Right hindlimb (tissue), 1 donor: Measurements from ENCODE around the gene COG1.

Experiments used
- DNase-seq: peaks from one replicate; pipeline ENCODE4 v3.0.0-alpha.2; 2018

Gene COG1

DNA sequence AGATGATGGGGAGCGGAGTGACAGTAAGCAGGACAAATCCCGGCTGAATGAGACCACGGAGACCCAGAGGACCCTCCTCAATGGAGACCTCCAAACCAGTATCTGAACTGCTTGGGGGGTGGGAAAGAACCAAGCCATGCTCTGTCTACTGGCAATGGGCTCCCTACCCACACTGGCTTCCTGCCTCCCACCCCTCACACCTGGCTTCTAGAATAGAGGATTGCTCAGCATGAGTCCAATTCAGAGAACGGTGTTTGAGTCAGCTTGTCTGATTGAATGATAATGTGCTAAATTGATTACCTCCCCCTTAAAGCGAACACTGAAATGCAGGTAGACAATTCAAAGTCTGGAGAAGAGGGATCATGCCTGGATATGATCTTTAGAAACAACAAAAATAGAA, 22.5 kb upstream of the COG1 start:
- DNase-seq, result no peak

DNA sequence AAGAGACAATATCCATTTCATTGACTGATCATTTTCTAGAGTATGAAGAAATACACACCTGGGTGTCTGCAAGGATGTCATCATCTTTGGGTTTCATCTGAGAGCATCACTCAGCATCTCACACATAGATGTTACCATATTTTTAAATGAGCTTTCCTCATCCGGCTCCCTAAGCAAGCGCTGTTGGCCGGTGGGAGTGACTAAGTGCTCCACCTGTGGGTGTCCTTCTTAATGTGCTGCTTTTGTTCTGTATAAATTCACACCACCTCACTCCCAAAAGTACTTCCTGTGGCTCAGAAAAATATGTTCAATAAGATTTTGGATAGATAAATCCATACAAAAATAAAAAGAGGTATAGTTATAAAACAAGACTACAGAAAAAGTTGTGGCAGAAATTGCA, 20.6 kb upstream of the COG1 start:
- no peak for DNase-seq

DNA sequence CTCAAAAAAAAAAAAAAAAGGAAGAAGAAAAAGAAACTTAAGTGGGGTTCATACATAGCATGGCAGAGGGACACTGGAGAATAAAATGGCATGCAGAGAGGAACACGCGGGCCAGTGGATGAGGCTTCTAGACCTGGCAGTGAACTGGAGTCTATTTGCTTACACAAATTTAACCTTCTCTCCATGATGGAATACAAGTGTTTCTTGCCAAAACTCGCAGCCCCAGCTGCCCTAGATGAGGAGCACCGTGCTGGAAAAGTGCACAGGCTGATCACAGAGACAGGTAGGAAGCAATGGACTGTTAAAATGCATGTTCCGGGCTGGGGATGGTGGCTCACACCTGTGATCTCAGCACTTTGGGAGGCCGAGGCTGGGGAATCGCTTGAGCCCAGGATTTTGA, 18.7 kb upstream of the COG1 start:
- no peak for DNase-seq

DNA sequence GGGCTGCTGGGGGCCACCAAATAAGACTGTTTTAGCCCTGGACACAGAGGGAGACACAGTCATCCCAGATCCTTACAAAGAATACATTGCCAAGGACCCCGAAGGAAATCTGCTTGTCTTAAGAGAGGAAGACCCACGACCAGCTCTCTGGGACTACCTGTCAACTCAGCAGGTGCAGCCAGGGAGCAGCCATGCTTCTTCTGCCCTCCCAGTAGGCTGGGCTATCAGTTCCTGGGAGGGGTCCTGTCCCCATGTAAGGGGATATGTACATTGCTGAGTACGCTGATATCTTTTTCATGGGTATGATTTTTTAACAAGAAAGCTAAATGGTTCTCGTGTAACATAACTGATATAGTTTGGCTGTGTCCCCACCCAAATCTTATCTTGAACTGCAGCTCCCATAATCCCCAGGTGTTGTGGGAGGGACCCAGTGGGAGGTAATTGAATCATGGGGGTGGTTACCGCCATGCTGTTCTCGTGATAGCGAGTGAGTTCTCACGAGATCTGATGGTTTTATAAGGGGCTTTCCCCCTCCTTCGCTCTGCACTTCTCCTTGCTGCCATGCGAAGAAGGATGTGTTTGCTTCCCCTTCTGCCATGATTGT, 16.8 kb upstream of the COG1 start:
- no peak for DNase-seq

DNA sequence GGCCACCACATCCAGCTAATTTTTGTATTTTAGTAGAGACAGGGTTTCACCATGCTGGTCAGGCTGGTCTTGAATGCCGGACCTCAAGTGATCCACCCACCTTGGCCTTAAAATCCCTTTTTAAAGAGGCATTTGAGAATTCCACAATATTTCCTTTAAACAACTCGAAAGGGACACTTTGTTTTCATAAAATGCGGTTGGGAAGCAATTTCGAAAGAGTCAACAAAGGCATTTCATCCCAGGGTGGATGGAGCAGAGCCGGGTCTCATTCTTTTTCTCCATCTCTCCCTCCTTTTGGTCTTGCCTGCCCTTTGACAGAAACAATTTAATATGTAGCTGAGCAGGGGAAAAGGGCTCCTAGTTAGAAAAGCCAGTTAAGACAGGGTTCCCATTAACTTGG, 13.5 kb upstream of the COG1 start:
- DNase-seq, result no peak

DNA sequence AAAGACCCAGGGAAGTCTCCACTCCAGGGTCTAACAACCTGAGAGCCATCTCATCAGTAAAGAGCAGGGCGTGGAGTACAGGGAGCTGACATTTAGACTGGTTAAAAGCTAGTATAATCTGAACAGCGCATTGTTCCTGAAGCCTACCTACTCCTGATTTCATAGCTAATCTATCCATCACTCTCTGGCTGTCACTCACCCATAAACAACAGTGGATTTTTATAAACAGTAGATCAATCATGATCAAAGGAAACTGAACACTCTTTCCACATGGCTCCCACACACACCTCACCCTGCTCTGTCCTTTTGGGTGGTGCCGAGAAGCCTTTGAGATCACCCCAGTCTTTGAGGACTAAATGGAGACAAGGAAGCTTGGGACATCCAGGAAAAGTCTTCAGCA, 13.0 kb upstream of the COG1 start:
- DNase-seq, result no peak

DNA sequence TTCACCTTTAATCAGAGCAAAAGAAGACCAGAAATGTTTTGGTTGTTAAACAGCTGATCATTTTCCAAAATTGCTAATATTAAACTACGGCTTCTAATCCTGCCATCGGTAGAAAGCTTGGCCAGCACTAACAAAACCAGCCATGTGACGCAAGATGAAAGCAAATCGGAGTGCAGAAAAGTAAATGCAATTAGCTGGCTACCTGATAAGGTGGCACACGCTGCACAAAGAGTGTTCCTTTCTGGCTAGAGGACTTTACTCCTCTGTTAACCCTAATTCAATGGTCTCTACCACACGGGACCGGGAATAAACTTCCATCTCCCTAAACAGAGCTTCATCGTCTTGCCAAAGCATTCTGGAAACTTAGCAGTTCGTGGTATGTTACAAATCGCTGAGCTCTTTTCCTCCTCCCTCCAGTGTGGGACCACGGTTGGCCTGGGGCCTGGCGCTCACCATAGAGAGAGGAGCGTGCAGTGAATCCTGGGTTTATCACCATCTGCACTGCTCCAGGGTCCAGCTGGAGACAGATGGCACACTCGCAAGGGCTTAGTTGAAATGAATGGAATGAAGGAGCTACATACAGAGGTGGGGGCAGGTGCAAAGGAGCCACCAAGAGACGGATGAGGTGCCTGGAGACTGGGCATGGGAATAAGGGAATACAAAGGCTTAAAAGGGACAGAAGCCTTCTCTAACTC, 10.1 kb upstream of the COG1 start:
- peak; percentile 68 for DNase-seq

DNA sequence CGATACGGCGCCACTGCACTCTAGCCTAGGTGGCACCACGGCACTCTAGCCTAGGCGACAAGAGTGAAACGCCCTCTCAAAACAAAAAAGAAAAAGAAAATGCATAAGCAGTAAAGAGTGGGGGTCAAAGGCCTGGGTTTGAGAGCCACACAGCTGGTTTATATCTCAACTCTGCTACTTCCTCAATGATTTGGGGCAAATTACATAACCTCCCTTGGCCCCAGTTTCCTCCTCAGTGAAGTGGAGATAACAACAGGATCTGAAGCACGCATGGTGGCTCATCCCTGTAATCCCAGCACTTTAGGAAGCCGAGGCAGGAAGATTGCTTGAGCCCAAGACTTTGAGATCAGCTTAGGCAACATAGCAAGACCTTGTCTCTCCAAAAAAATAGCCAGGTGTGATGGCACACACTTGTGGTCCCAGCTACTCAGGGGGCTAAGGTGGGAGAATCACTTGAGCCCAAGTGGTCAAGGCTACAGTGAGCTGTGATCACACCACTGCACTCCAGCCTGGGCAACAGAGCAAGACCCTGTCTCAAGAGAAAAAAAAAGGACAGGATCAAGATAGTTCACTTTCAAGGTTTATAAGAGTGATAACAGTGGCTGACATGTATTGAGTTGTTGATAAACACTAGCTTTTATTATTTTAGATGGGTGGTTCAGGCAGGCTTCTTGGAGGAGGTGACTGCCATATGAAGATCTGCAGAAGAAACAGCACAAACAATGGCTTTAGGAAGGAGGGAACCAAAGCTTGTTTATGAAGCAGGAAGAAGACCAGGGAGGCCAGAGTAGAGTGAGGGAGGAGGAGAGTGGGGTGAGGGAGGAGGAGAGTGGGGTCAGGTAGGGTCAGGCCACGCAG, 8.5 kb upstream of the COG1 start:
- DNase-seq, result no peak

DNA sequence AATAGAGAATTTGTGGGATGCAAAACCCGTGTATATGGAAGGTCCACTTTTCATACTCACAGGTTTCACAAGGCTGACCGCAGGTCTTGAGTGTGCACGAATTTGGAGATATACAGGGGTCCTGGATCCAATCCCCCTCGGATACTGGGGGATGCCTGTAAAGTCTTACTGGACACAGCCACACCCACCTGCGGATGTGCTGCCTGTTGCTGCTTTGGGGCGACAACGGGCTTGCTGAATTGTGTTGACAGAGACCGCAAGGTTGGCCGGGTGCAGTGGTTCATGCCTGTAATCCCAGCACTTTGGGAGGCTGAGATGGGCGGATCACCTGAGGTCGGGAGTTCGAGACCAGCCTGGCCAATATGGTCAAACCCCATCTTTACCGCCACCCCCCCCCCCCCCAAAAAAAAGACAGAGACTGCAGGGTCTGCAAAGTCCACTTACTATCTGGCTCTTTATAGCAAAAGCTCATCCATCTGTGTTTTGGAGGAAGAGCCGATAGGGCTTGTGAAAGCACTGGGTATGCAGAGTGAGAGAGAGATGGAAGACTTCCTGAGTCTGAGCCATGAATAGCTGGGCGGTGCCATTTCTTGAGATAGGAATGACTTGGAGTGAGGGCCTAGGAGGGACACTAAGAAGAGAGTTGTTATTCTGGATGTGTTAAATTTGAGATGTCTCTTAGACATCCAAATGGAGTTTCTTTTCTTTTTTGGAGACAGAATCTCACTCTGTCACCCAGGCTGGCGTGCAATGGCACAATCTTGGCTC, 6.4 kb upstream of the COG1 start:
- DNase-seq, result no peak

DNA sequence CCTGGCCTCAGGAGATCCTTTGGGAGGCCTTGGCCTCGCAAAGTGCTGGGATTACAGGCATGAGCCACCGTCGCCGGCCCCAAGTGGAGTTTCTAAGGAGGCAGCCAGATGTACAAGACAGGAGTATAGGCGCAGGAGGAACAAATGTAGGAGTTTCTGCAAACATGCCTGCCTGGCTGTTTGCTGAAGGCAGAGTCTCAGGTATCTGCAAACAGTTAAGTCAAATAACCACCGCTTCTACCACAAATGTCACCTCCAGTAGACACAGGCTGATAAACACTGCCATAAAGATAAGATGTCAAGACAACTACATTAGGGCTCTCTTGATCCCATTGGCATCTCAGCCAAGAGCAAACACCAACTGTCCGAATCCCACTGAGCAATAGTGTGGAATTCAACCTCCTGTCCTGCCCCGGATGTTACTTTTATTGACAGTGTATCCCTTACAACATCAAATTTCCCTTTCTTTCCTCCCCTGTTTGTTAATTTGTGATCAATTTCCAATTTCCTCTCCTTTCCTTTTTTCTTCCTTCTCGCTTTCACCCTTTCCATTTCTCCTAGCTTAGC, 5.6 kb upstream of the COG1 start:
- no peak for DNase-seq

DNA sequence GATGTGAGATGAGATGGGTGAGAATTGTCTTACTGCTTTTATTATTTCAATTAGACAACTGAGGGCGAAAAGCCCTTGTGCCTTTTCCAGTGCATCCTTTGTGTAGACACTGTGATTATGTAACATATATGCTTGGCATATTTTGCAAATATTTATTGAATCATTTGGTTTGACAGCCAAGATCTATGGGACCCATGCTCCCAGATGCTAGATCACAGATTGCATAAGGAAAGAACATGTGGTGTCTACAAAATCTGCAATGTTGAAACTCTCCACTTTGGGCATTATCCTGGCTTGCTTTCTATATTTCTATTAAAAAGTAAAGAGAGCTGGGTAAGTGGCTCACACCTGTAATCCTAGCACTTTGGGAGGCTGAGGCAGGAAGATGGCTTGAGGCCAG, 4.8 kb upstream of the COG1 start:
- no peak for DNase-seq

DNA sequence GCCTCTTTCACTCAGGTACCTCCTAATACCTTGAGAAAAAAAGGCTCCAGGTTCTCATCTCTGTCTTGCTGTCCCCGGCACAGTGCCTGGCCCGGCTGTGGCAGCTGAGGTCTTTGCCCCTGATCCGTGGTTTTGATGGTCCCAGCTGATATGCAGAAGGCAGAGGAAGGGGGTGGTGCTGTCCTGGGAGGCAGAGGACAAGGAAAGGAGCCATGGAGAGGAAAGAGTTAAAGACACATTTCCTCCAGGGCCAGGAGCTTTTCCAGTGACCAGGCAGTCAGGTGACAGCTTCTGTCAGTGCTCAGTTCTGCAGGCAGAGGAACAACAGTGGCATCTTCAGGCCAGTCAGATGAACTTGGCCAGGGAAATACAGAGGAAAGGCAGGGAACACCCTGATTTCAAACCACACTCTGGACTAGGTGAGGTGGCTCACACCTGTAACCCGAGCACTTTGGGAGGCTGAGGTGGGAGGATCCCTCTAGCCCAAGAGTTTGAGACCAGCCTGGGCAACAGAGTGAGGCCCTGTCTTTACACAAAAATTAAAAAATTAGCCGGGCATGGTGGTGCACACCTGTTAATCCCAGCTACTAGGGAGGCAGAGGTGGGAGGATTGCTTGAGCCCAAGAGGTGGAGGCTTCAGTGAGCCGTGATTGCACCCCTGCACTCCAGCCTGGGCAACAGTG, 3.3 kb upstream of the COG1 start:
- DNase-seq, result peak; percentile 41

DNA sequence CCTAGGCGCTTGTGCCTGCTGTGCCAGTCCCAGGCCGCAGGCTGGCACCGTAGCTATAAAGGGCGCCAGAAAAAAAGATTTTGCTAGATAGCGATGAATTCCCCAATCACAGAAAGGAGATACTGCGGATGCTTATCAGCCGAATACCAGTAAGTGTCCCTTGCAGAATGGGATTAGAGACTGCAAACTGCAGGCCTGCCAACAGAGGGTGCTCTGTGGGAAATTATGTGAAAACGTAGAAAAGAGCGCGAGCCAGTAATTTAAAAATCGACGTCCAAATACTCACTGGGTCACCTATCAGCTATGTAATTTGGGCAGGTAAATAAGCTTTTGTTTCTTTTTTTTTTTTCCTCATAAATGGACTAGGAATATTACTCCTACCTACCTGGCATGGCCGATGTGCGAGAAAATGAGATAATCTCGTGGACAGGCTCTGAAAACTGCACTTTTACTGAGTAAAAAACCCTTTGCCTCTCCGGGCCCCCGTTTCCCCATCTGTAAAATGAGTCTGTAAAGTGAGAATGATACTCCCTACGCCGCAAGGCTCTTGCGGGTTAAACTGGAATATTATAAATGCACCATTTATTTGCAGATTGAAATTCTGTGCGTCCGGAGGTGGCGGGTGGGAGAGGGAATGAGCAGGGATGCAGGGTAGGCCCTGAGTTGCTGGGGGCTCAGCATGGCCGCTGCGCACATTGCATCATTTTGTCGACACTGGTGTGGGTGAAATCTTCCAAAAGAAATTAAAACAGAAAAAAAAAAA, 1.2 kb upstream of the COG1 start:
- DNase-seq, result peak; percentile 80

DNA sequence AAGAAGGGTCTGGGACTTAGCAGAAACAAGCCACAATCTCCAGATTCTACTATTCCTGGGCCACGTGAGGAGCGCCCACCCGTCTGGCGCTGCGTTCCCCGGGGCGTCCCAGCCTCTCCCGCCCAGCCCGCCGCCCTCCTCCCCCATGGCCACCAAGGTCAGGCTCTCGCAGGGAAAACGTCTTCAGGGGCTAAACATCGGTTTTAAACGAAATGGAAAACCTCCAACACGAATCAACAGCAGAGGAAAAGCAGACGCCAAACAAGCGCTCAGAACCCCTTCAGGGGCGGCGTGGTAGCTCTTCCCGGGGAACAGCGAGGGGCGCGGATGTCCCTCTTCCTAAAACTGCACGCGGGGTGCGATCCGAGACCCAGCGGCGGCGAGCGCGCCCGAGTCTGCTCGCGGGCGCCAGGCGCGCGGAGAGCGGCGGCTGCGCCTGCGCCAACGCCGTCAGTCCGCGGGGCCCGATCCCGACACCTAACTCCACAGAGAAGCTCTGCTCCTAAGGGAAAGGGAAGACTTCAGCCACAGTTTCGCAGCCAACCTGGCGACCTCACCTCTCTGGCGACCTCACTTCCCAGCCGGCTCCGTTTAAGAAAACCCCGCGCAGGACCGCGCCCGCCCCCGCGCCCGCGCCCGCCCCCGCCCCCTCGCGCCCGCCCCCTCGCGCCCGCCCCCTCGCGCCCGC, 505 bp upstream of the COG1 start:
- DNase-seq, result no peak

DNA sequence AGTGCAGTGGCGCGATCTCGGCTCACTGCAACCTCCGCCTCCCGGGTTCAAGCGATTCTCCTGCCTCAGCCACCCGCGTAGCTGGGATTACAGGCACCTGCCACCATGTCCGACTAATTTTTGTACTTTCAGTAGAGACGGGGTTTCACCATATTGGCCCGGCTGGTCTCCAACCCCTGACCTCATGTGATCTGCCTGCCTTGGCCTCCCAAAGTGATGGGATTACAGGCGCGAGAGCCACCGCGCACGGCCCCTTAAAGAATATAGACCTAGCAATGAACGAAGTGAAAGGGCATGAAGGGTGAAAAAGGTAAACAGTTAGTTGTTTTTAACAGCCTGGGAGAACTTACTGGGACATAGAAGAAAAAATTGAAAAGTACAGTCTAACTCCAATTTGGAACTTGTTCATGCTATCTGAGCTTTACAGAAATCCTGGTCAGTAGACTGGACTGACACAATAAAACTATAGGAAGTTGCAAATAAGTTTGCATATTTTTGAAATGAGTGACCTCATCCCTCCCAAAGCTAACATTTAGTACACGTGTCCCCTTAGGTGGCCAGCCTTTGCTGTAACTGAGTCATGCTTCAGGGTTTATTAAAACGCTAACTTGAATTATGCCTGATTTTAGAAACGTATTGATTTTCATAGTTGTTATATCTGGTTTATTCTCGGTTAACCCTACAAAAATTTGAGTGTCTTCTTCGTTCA, 1.8 kb downstream of the COG1 start:
- no peak for DNase-seq

DNA sequence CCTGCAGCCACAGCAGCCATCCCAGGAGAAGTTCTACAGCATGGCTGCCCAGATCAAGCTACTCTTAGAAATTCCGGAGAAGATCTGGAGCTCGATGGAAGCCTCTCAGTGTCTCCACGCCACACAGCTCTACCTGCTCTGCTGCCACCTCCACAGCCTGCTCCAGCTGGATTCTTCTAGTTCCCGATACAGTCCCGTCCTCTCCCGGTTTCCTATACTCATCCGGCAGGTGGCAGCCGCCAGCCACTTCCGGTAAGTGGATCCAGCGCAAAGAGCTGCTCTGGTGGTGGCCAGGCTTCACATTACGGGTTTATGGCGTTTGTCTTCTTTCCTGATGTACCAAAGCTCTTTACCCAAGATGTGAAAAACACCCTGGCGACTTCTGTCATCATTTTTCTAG, 3.6 kb downstream of the COG1 start:
- DNase-seq, result peak; percentile 32

DNA sequence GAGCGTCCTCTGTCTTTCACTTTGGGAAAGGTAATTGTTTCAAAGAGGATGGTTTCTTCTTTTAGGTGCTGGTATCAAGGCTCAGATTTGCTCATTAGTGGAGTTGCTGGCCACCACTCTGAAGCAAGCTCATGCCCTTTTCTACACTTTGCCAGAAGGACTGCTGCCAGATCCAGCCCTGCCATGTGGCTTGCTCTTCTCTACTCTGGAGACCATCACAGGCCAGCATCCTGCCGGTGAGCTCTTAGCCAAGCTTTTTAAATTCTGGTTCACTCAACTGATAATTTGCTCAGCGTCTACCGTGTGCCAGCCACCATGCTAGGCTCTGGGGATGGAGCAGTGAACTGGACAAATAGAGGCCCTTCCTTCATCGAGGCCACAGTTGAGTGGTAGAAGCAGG, 4.3 kb downstream of the COG1 start:
- DNase-seq, result no peak

DNA sequence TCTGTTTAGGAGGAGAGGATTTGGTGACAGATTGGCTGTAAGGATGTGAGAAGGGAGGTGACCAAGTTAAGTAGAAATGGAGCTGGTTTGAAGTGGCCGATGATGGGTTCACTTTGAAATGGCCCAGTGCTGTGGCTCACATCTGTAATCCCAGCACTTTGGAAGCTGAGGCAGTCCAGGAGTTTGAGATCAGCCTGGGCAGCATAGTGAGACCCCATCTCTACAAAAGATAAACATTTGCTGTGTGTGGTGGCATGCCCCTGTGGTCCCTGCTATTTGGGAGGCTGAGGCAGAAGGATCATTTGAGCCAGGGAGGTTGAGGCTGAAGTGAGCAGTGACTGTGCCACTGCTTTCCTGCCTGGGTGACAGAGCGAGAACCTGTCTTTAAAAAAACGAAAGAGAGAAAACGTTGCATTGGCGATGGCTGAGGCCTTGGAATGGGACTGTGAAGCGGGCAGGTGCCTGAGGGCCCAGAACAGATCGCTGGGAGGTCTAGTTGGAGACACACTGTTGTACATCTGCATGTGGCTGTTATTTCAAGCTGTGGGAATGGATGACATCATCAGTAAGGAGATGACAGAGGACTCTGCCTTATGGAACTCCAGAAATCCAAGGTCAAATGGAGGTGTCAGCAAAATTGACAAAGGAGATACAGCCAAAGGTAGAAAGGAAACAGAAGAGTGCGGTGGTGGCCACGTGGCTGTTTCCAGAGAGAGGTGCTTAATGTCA, 5.5 kb downstream of the COG1 start:
- no peak for DNase-seq

DNA sequence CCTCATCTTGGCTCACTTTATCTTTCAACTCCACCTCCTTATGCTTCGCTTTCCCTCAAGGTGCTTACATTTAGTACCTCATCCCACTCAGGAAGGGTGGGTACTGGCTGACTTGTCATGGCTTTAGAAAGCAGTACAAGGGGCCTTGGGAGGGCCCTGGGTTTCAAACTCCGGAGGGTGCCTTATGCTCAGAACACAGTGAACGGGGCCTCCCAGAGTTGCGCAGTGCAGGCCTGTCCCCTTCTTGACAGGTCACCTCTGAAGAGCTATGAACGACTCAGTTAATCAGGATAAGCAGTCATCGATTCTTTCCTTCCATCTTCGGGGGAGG, 6.0 kb downstream of the COG1 start:
- no peak for DNase-seq
